Upper lobe of left lung (tissue), 4 donors: ENCODE measurements around the gene CCDC149.

Experiments
- CTCF ChIP-seq, 6 experiments: fragments of 450-650 bp in 4 of 6; fragments of 200-600 bp in 2 of 6; sonication (generic) in 2 of 6; IDR thresholded peaks; one replicate each; pipeline ENCODE4 v1.5.1; 2016 to 2019; ENCODE audit warnings: antibody characterized with exemption in 6 of 6
- EP300 ChIP-seq, 4 donors: sonication (generic); formaldehyde crosslinking; IDR thresholded peaks; one replicate each; pipeline ENCODE4 v1.5.1; 2017; ENCODE audit warnings: antibody characterized with exemption in 4 of 4, control low read depth in 2 of 4
- POLR2A ChIP-seq, 4 donors: fragments of 450-650 bp; IDR thresholded peaks; one replicate each; pipeline ENCODE4 v1.5.1; 2016 to 2017; ENCODE audit warnings: antibody characterized with exemption in 4 of 4, mild to moderate bottlenecking in 2 of 4
- POLR2AphosphoS5 ChIP-seq, 2 donors: sonication (generic); formaldehyde crosslinking; IDR thresholded peaks; one replicate each; pipeline ENCODE4 v1.5.1; 2017; ENCODE audit warnings: antibody characterized with exemption in 2 of 2

- TF ChIP-seq CTCF (IDR thresholded peaks at IDR 0.05), result no peak
- no peak for TF ChIP-seq EP300 (IDR thresholded peaks at IDR 0.05)
- no peak for TF ChIP-seq POLR2AphosphoS5 (IDR thresholded peaks at IDR 0.05)
- TF ChIP-seq POLR2A (IDR thresholded peaks at IDR 0.05), result no peak
These were observed 36.4 kb downstream of the CCDC149 start for GRCh38 chr4:24876431-24876830.
